ENCODE data around the gene PPP3R1.

GRCh38 chr2:68263632-68264031, 11.3 kb upstream of the PPP3R1 start:
- no peak for TF ChIP-seq POLR2A (IDR thresholded peaks at IDR 0.05)
- no peak for TF ChIP-seq CTCF (IDR thresholded peaks at IDR 0.05)
